HG03439 (cell line): ENCODE data around the gene AK4.

Source experiments
- ATAC-seq: cut with Tn5 transposase; IDR thresholded peaks from one replicate; pipeline ENCODE4 v1.9.1; 2021; ENCODE audit warnings: mild to moderate bottlenecking, moderate library complexity; ENCODE audit not compliant: unreplicated experiment

The AK4 gene

DNA sequence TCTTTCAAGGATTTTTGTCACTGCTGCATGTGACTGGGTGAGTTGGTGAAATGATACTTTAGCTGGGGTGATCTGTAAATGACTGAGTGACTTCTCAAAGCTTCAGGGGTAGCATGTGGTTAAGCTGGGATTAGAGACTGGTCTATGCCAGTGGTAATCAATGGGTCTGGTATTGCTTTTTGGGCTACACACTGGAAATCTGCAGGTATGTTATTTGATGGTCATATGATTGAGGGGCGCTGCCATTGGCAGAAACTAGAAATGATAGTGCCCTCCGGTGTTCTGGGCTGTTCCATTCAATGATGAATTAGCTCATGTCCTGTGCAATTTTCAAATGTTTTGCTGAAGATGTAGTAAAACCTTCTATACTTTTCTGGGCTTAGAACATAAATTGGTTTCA is 121.6 kb downstream of the AK4 start:
- no peak for ATAC-seq

- ATAC-seq, result no peak
Observed at GRCh38 chr1:65276197-65276939, 128.4 kb downstream of the AK4 start.

DNA sequence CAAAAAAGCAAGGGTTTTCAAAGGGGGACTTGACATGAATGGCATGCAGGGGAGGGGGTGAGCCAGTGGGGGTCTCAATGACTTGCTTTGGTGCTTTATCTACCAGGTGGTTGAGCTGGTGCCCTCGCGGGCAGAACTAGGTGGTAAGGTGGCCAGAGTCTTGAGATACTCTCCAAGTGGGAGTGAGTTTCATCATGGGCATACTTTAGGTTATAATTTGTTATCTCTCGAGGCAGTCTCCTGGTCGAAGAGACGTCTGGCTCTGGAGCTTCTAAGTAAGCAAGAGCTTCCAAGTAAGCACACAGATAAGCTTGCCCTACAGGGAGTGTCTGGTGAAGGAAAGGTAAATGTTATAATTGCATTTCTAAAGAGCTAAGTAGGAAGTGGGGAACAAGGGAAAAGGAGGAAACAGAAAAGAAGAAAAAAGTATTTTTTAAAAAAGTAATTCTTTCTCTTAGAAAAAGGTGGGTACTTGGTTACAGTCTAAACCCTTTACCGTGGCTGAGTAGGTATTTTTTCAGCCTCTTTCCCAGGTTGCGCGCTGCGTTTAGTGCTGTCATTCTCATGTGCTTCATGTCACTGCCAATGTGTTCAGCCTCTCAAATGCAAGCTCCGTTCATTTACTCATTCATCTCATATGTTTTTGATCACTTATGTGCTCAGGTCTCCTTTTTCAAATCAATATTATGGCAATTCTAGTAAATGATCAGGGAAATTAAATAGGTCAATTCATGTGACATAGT is 129.8 kb downstream of the AK4 start:
- ATAC-seq, result no peak

GRCh38 chr1:65278376-65279069 is 130.5 kb downstream of the AK4 start:
- no peak for ATAC-seq

DNA sequence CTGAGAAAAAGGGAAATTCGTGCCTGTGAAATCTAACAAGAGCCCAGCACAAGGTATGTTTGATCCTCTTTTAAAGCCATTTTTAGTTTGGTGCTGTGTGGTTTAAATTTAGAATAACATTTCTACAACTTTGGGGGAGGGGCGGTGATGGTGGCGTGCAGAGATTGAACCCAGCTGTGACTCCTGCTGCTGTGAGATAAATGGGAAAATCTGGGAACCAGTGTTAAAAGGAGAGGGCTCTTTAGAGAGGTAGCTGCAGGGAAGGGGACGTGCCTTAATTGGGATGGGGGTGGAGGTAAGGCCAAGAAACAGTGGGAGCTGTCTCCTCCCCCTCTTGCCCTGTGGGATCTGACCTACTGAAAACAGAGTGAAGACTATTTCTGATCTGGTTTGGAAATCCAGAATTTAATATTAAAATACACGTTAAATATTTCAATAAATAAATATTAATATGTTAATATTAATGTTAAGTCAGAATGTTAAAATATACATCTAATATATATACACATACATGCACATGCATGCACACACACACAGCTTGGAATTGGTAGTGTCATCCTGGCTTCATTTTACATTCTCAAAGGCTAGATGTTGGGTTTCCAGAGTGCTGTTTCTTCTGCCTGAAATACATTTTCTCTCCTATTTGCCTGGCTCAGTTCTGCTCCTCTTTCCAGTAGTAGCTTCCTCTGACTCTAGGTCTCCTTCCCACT is 131.2 kb downstream of the AK4 start:
- ATAC-seq, result no peak
